Liver (tissue), 9 donors: Measurements from ENCODE around the gene SEPTIN3. TPM values are rescaled to one million over a fixed set of nuclear protein-coding genes. Genes with fewer than 3 reads are reported as not detected.

Experiments used
- DNase-seq: peaks from one replicate; pipeline ENCODE4 v3.0.0-alpha.2; 2017; ENCODE audit warnings: low spot score
- H3K27ac ChIP-seq, 2 donors: one replicate each; pipeline ENCODE4 v1.7.0; 2013; ENCODE audit warnings: inconsistent platforms in 2 of 2, low read length in 2 of 2, control low read depth in 1 of 2, low read depth in 1 of 2, mild to moderate bottlenecking in 1 of 2
- H3K27me3 ChIP-seq, 4 donors: one replicate each; pipeline versions ENCODE4 v1.6.1 to v1.7.0; 2013; ENCODE audit warnings: low read length in 3 of 4, inconsistent platforms in 1 of 4, mild to moderate bottlenecking in 1 of 4, moderate library complexity in 1 of 4; ENCODE audit not compliant: control insufficient read depth in 4 of 4, insufficient read depth in 4 of 4
- H3K36me3 ChIP-seq, 4 donors: one replicate each; pipeline versions ENCODE4 v1.6.1 to v1.7.0; 2013; ENCODE audit warnings: low read length in 3 of 4, mild to moderate bottlenecking in 3 of 4, low read depth in 1 of 4, moderate library complexity in 1 of 4; ENCODE audit not compliant: control insufficient read depth in 4 of 4, insufficient read depth in 3 of 4
- H3K4me1 ChIP-seq, 4 donors: one replicate each; pipeline versions ENCODE4 v1.6.1 to v1.7.0; 2013; ENCODE audit warnings: low read length in 3 of 4, mild to moderate bottlenecking in 3 of 4, moderate library complexity in 1 of 4; ENCODE audit not compliant: control insufficient read depth in 4 of 4, insufficient read depth in 4 of 4
- H3K4me3 ChIP-seq, 3 donors: one replicate each; pipeline versions ENCODE4 v1.6.1 to v1.7.0; 2013; ENCODE audit warnings: low read length in 3 of 3, control low read depth in 1 of 3, low read depth in 1 of 3, mild to moderate bottlenecking in 1 of 3
- H3K9ac ChIP-seq, 2 donors: one replicate each; pipeline ENCODE4 v1.7.0; 2013; ENCODE audit warnings: low read length in 2 of 2, mild to moderate bottlenecking in 2 of 2, moderate library complexity in 2 of 2, control low read depth in 1 of 2, low read depth in 1 of 2
- H3K9me3 ChIP-seq, 4 donors: one replicate each; pipeline versions ENCODE4 v1.6.1 to v1.7.0; 2013; ENCODE audit warnings: low read length in 3 of 4; ENCODE audit not compliant: control insufficient read depth in 4 of 4
- CTCF ChIP-seq: fragments of 150-350 bp; IDR thresholded peaks from 2 replicates; pipeline ENCODE4 v1.5.1; 2017; ENCODE audit warnings: improper control_type of control experiment, low read depth, low read length; ENCODE audit not compliant: missing input control
- FOXA1 ChIP-seq: IDR thresholded peaks from 2 replicates; pipeline ENCODE4 v1.6.1; 2016; ENCODE audit warnings: antibody characterized with exemption
- FOXA2 ChIP-seq: IDR thresholded peaks from 2 replicates; pipeline ENCODE4 v1.6.1; 2016; ENCODE audit warnings: antibody characterized with exemption
- GABPA ChIP-seq, 2 donors: IDR thresholded peaks in 1 of 2; conservative IDR thresholded peaks in 1 of 2; 2 replicates each; pipeline ENCODE4 v1.6.1; 2016; ENCODE audit warnings: antibody characterized with exemption in 2 of 2, mild to moderate bottlenecking in 1 of 2, moderate library complexity in 1 of 2
- JUND ChIP-seq, 2 donors: IDR thresholded peaks; 2 replicates each; pipeline ENCODE4 v1.6.1; 2016; ENCODE audit warnings: antibody characterized with exemption in 2 of 2
- MAX ChIP-seq: IDR thresholded peaks from 2 replicates; pipeline ENCODE4 v1.6.1; 2016; ENCODE audit warnings: antibody characterized with exemption
- NR2F2 ChIP-seq: IDR thresholded peaks from 2 replicates; pipeline ENCODE4 v1.6.1; 2016; ENCODE audit warnings: antibody characterized with exemption
- REST ChIP-seq: IDR thresholded peaks from 2 replicates; pipeline ENCODE4 v1.6.1; 2016; ENCODE audit warnings: antibody characterized with exemption, mild to moderate bottlenecking
- TAF1 ChIP-seq: conservative IDR thresholded peaks from 2 replicates; pipeline ENCODE4 v1.6.1; 2016; ENCODE audit warnings: antibody characterized with exemption, mild to moderate bottlenecking
- YY1 ChIP-seq: IDR thresholded peaks from 2 replicates; pipeline ENCODE4 v1.6.1; 2016; ENCODE audit warnings: antibody characterized with exemption, mild to moderate bottlenecking
- ZBTB33 ChIP-seq: IDR thresholded peaks from 2 replicates; pipeline ENCODE4 v1.6.1; 2016; ENCODE audit warnings: antibody characterized with exemption
- WGBS: extraction: QIAGEN DNeasy Blood & Tissue Kit; methylation state at CpG from one replicate; pipeline ENCODE4 v1.1.7; 2013; 5-methylcytosine and 5-hydroxymethylcytosine counted together
- polyA plus RNA-seq, 2 donors: library from polyadenylated mRNA; stranded (reverse) in 1 of 2; unstranded in 1 of 2; fragments of 200-250 nt in 1 of 2; fragments of >200 nt in 1 of 2; fragmentation: Nextera tagmentation in 1 of 2; extraction: Ambion mirVana in 1 of 2; gene quantifications; one replicate each; pipeline versions ENCODE4 v1.2.1 to v1.2.3, GENCODE V29; 2013 to 2015
- total RNA-seq, 2 donors: library from RNA; depleted of rRNA; stranded (reverse); fragments of >200 nt; gene quantifications; one replicate each; pipeline ENCODE4 v1.2.3, GENCODE V29; 2014
- donor health status: healthy.
- donor health status: healthy.
- donor health status: healthy.
- donor health status: healthy.
- donor health status: healthy.

Gene SEPTIN3
- total and polyA plus RNA-seq, 4 donors = under 0.01 to 0.07 (median 0.04) TPM; not detected in 1

- H3K27ac ChIP-seq = no peak overlapping the region
- no peaks in the 10 kb centered on the region for H3K27me3 ChIP-seq
- DNase-seq = no peak
- TF ChIP-seq TAF1 (no peak), CTCF (no peak), ZBTB33 (no peak), YY1 (no peak), JUND (IDR thresholded peaks at IDR 0.05) (no peak), GABPA (IDR thresholded peaks at IDR 0.05 in 1 of 2, conservative IDR thresholded peaks at IDR 0.05 in 1 of 2) (no peak), NR2F2 (no peak), MAX (no peak), FOXA1 (no peak)
- H3K4me3 ChIP-seq = no peak overlapping the region
- no peaks in the 10 kb centered on the region for H3K36me3 ChIP-seq
- WGBS = 89% methylated on average over 16 of the region's 16 CpGs
- H3K9me3 ChIP-seq = no peaks in the 10 kb centered on the region
- no peaks in the 10 kb centered on the region for H3K4me1 ChIP-seq
- no peak overlapping the region for H3K9ac ChIP-seq
Measured at GRCh38 chr22:41933411-41934177, 35.6 kb upstream of the SEPTIN3 start.

- Histone ChIP-seq H3K4me3 (no peak overlapping the region), H3K4me1 (no peaks in the 10 kb centered on the region), H3K36me3 (no peaks in the 10 kb centered on the region), H3K9me3 (no peaks in the 10 kb centered on the region), H3K9ac (no peak overlapping the region), H3K27me3 (no peaks in the 10 kb centered on the region), H3K27ac (no peak overlapping the region)
- TF ChIP-seq YY1 (no peak), REST (no peak), GABPA (IDR thresholded peaks at IDR 0.05 in 1 of 2, conservative IDR thresholded peaks at IDR 0.05 in 1 of 2) (no peak), FOXA2 (no peak)
- 96% methylated on average over 17 of the region's 17 CpGs for WGBS
- no peak for DNase-seq
Measured at GRCh38 chr22:41934284-41935014, 34.8 kb upstream of the SEPTIN3 start.
